ENCODE measurements around the gene NCAPD2. TPM values are rescaled to one million over a fixed set of nuclear protein-coding genes. Genes with fewer than 3 reads are reported as not detected.

NCAPD2 gene
- total RNA-seq, 1 experiment from 2014 or later = 173 TPM

DNA sequence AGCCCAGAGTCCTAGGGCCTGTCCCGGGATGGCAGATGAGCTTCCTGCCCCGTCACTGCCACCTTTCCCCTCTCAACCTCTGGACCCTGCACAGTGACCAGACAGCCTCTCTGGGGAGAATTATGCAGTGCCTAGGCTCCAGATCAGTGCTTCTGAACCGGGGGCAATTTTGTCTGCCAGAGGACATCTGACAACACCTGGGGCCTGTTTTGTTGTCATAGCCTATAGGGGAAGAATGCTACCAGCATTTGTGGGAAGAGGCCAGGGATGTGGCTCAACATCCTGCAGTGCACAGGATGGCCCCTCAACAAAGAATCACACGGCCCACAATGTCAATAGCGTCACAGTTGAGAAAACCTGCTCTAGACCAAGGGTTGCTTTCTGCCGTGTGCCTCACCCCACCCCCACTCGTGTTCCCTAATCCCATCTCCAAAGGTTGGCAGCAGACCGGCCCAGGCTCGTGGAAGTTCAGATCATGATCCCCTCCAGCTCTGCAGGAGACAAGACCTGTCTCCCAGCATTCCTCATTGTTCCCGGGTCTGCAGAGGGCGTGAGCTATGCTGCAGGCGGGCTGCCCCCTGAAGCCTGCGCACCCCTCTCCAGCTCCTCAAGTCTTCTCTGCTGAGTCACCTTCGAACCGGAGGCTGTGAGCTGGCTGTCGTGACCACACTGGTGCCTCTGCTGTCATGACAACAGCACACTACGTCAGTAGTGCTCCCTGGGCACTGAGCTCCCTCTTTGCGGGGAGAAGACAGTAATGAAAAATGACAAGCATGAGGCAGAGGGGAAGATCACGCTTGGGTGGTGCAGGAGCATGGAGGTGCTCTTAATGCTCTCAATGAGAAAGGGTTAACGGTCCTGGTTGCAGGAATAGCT is 38.4 kb downstream of the NCAPD2 start:
- peak; percentile 98 for DNase-seq (ENCODE audit: low read depth)

DNA sequence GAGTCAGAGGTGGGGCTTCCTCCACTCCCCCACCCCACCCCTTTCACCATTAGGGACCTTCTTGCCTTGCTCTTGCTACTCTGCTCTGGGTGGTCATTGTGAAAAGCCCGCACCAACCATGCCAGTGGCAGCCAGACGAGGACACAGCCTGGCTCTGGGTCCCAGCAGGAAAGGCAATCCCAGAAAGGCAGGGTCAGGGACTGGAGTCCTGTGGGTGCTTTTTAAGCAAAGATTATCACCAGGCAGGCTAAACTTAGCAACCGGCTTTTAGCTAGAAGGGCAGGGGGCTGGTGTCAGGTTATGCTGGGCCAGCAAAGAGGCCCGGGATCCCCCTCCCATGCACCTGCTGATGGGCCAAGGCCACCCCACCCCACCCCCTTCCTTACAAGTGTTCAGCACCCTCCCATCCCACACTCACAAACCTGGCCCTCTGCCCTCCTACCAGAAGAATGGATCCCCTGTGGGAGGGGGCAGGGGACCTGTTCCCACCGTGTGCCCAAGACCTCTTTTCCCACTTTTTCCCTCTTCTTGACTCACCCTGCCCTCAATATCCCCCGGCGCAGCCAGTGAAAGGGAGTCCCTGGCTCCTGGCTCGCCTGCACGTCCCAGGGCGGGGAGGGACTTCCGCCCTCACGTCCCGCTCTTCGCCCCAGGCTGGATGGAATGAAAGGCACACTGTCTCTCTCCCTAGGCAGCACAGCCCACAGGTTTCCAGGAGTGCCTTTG is 39.2 kb downstream of the NCAPD2 start:
- peak; percentile 82 for DNase-seq (ENCODE audit: low read depth)

DNA sequence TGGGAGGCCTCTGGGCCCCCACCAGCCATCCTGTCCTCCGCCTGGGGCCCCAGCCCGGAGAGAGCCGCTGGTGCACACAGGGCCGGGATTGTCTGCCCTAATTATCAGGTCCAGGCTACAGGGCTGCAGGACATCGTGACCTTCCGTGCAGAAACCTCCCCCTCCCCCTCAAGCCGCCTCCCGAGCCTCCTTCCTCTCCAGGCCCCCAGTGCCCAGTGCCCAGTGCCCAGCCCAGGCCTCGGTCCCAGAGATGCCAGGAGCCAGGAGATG is 39.7 kb downstream of the NCAPD2 start:
- DNase-seq (ENCODE audit: low read depth) = no peak

DNA sequence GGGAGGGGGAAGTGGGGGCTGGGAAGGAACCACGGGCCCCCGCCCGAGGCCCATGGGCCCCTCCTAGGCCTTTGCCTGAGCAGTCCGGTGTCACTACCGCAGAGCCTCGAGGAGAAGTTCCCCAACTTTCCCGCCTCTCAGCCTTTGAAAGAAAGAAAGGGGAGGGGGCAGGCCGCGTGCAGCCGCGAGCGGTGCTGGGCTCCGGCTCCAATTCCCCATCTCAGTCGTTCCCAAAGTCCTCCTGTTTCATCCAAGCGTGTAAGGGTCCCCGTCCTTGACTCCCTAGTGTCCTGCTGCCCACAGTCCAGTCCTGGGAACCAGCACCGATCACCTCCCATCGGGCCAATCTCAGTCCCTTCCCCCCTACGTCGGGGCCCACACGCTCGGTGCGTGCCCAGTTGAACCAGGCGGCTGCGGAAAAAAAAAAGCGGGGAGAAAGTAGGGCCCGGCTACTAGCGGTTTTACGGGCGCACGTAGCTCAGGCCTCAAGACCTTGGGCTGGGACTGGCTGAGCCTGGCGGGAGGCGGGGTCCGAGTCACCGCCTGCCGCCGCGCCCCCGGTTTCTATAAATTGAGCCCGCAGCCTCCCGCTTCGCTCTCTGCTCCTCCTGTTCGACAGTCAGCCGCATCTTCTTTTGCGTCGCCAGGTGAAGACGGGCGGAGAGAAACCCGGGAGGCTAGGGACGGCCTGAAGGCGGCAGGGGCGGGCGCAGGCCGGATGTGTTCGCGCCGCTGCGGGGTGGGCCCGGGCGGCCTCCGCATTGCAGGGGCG is 40.2 kb downstream of the NCAPD2 start, which contains the start of gene GAPDH:
Gene GAPDH, plus strand, starts transcription at position 595 of the 772 bp plus-strand sequence. CDS start 316 bp downstream, outside the sequence.
- peak; percentile 98 for DNase-seq (ENCODE audit: low read depth)

DNA sequence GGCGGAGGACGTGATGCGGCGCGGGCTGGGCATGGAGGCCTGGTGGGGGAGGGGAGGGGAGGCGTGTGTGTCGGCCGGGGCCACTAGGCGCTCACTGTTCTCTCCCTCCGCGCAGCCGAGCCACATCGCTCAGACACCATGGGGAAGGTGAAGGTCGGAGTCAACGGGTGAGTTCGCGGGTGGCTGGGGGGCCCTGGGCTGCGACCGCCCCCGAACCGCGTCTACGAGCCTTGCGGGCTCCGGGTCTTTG is 40.7 kb downstream of the NCAPD2 start:
- no peak for DNase-seq (ENCODE audit: low read depth)

DNA sequence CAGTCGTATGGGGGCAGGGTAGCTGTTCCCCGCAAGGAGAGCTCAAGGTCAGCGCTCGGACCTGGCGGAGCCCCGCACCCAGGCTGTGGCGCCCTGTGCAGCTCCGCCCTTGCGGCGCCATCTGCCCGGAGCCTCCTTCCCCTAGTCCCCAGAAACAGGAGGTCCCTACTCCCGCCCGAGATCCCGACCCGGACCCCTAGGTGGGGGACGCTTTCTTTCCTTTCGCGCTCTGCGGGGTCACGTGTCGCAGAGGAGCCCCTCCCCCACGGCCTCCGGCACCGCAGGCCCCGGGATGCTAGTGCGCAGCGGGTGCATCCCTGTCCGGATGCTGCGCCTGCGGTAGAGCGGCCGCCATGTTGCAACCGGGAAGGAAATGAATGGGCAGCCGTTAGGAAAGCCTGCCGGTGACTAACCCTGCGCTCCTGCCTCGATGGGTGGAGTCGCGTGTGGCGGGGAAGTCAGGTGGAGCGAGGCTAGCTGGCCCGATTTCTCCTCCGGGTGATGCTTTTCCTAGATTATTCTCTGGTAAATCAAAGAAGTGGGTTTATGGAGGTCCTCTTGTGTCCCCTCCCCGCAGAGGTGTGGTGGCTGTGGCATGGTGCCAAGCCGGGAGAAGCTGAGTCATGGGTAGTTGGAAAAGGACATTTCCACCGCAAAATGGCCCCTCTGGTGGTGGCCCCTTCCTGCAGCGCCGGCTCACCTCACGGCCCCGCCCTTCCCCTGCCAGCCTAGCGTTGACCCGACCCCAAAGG is 41.2 kb downstream of the NCAPD2 start:
- DNase-seq (ENCODE audit: low read depth) = peak; percentile 78

DNA sequence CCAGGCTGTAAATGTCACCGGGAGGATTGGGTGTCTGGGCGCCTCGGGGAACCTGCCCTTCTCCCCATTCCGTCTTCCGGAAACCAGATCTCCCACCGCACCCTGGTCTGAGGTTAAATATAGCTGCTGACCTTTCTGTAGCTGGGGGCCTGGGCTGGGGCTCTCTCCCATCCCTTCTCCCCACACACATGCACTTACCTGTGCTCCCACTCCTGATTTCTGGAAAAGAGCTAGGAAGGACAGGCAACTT is 41.7 kb downstream of the NCAPD2 start:
- DNase-seq (ENCODE audit: low read depth) = no peak

DNA sequence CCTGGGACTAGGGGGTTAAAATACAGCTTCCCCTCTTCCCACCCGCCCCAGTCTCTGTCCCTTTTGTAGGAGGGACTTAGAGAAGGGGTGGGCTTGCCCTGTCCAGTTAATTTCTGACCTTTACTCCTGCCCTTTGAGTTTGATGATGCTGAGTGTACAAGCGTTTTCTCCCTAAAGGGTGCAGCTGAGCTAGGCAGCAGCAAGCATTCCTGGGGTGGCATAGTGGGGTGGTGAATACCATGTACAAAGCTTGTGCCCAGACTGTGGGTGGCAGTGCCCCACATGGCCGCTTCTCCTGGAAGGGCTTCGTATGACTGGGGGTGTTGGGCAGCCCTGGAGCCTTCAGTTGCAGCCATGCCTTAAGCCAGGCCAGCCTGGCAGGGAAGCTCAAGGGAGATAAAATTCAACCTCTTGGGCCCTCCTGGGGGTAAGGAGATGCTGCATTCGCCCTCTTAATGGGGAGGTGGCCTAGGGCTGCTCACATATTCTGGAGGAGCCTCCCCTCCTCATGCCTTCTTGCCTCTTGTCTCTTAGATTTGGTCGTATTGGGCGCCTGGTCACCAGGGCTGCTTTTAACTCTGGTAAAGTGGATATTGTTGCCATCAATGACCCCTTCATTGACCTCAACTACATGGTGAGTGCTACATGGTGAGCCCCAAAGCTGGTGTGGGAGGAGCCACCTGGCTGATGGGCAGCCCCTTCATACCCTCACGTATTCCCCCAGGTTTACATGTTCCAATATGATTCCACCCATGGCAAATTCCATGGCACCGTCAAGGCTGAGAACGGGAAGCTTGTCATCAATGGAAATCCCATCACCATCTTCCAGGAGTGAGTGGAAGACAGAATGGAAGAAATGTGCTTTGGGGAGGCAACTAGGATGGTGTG is 42.3 kb downstream of the NCAPD2 start:
- DNase-seq (ENCODE audit: low read depth) = peak; percentile 21

DNA sequence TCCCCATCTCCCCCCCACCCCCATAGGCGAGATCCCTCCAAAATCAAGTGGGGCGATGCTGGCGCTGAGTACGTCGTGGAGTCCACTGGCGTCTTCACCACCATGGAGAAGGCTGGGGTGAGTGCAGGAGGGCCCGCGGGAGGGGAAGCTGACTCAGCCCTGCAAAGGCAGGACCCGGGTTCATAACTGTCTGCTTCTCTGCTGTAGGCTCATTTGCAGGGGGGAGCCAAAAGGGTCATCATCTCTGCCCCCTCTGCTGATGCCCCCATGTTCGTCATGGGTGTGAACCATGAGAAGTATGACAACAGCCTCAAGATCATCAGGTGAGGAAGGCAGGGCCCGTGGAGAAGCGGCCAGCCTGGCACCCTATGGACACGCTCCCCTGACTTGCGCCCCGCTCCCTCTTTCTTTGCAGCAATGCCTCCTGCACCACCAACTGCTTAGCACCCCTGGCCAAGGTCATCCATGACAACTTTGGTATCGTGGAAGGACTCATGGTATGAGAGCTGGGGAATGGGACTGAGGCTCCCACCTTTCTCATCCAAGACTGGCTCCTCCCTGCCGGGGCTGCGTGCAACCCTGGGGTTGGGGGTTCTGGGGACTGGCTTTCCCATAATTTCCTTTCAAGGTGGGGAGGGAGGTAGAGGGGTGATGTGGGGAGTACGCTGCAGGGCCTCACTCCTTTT is 43.1 kb downstream of the NCAPD2 start:
- DNase-seq (ENCODE audit: low read depth) = peak; percentile 53

DNA sequence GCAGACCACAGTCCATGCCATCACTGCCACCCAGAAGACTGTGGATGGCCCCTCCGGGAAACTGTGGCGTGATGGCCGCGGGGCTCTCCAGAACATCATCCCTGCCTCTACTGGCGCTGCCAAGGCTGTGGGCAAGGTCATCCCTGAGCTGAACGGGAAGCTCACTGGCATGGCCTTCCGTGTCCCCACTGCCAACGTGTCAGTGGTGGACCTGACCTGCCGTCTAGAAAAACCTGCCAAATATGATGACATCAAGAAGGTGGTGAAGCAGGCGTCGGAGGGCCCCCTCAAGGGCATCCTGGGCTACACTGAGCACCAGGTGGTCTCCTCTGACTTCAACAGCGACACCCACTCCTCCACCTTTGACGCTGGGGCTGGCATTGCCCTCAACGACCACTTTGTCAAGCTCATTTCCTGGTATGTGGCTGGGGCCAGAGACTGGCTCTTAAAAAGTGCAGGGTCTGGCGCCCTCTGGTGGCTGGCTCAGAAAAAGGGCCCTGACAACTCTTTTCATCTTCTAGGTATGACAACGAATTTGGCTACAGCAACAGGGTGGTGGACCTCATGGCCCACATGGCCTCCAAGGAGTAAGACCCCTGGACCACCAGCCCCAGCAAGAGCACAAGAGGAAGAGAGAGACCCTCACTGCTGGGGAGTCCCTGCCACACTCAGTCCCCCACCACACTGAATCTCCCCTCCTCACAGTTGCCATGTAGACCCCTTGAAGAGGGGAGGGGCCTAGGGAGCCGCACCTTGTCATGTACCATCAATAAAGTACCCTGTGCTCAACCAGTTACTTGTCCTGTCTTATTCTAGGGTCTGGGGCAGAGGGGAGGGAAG is 43.9 kb downstream of the NCAPD2 start:
- peak; percentile 69 for DNase-seq (ENCODE audit: low read depth)

DNA sequence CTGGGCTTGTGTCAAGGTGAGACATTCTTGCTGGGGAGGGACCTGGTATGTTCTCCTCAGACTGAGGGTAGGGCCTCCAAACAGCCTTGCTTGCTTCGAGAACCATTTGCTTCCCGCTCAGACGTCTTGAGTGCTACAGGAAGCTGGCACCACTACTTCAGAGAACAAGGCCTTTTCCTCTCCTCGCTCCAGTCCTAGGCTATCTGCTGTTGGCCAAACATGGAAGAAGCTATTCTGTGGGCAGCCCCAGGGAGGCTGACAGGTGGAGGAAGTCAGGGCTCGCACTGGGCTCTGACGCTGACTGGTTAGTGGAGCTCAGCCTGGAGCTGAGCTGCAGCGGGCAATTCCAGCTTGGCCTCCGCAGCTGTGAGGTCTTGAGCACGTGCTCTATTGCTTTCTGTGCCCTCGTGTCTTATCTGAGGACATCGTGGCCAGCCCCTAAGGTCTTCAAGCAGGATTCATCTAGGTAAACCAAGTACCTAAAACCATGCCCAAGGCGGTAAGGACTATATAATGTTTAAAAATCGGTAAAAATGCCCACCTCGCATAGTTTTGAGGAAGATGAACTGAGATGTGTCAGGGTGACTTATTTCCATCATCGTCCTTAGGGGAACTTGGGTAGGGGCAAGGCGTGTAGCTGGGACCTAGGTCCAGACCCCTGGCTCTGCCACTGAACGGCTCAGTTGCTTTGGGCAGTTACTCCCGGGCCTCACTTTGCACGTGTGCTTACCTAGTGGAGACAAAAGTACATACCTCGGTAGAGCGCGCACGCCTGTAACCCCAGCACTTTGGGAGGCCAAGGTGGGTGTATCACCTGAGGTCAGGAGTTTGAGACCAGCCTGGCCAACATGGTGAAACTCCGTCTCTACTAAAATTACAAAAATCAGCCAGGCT is 44.8 kb downstream of the NCAPD2 start:
- peak; percentile 74 for DNase-seq (ENCODE audit: low read depth)

DNA sequence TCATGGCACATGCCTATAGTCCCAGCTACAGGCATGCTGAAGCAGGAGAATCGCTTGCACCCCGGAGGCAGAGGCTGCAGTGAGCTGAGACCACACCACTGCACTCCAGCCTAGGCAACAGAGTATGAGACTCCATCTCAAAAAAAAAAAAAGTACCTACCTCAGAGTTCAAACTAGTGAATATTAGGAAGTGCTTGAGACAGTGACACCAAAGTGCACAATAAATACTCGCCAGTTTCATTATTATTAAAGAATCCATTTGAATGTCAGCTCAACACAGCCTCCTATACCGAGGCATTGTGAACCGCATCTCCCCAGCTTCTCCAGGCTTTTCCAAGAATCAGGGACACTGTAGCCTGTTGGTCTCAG is 45.4 kb downstream of the NCAPD2 start:
- DNase-seq (ENCODE audit: low read depth) = peak; percentile 75

DNA sequence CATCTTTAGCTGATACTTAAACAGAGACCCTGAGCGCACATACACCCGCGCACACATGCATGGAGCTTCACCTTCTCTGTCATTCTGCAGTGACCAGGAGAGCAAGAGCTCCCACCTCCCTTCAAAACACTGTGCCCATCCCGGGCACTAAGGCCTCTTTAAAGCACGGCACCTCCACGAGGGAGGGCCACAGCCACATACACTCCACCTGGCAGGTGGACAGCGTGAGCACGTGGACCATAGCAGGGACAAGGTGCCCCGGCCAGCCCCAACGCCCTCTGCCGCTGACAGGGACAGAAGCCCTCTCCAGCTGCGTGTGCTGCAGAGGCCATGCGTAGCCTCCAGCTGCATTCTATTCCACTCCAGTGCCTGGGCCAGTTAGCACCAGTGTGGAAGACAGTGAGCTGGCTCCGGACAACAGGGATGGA is 45.8 kb downstream of the NCAPD2 start:
- peak; percentile 28 for DNase-seq (ENCODE audit: low read depth)

DNA sequence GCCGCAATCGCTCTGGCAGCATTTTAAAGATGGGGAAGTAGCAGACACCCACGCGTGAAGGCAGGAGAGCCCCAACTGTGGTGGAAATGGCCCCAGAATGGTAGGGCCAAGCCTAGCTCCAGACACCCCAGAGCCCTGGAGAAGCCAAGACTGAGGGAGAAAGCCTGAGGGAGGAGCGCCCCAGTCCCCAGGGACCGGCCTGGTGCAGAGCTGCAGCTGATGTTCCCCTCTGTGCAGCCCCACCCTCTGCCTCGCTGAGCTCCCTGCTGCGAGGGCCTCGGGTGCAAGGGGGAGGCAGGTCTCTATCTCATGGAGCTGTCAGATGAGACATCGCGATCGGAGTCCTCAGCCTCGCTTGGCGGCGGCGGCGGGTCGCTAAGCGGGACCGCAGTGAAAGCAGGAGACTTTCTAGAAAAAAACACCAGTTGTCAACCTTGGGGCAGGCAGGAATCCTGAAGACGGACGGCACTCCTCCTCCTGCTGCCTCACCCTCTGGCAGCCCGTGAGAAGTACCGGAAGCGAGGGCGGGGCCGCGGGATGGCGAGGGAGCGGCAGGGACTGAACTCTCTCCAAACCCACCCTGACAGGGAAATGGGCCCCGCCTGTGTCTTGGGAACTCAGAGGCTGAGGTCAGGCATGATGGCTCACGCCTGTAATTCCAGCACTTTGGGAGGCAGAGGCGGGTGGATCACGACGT is 46.4 kb downstream of the NCAPD2 start:
- DNase-seq (ENCODE audit: low read depth) = peak; percentile 98

DNA sequence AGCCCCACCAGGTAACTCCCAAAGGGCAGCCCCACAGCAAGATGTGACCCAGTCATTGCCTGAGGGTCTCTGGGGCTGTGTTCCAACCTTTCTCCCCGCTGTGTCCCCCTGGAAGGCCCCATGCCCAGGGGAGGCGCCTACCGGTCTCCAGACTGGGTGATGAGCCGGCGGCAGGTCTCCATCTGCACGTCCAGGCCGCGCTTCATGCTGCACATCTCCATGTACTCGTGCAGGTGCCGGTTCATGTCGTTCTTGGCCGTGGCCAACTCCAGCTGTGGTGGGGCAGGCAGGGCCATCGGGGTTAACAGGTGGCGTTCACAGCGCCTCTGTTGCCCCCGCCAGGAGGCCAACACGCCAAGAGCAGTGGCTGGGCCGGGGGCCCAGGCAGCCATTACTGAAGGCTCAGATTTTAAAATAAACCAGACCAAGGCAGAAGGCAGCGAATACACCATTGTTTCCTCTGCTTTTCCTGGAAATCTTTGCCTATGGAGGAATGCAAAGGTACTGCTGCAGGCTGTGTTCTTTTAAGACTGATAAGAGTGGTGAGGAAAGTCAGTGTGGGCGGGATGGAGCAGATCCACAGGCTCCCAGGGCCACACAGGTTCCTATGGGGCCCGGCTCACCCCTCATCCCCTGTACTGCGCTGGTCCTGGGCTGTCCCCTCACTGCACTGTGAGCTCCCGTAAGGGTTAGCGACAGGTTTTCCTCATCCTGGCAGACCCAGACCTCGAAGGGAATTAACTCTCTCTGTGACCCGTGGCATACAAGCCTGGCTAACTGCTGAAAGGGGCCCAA is 47.7 kb downstream of the NCAPD2 start:
- no peak for DNase-seq (ENCODE audit: low read depth)

DNA sequence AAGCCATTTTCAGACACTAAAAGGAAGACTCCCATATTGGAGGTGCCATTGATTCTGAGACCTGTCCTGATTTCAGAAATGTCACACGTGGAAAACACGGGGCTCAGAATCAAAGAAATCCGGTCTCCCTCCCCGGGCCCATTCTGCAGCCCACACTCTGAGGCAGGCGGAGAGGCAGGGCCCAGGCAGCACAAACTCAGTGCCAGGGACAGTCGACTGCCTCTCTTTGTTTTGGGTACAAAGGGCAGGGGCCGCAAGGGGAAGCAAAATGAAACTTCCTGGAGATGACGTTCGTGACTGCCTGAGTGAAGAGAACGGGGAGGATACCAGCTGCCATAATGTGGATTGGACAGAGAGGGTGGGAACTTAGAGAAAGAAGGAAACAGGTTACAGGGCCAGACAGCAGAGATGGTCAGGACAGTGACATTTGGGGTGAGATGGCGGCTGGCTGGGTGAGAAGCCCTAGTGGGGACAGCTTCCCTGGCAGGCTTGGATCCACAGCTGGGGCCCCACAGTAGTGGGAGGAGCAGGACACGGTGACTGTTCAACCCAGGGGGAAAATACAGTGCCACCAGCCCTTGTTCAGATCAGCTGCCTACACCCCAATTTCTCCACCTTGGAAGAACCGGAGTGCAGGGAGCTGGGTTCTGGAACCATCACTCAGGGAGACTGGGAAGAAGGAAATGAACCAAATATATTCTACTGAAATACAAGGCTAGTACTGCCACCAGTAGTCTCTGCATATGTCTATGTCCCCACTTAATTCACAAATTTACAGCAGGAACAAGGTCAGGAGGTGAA is 48.5 kb downstream of the NCAPD2 start:
- no peak for DNase-seq (ENCODE audit: low read depth)
